Type B pancreatic cell (in vitro differentiated cells): ENCODE measurements around the gene KCNJ14. TPM values are rescaled to one million over a fixed set of nuclear protein-coding genes. Genes with fewer than 3 reads are reported as not detected.

Source experiments
- DNase-seq: peaks from one replicate; pipeline ENCODE4 v3.0.0; 2021; ENCODE audit warnings: mixed read lengths; ENCODE audit not compliant: unreplicated experiment; ENCODE audit errors: extremely low spot score
- H3K27ac Mint-ChIP-seq: 2 replicates; pipeline ENCODE4 v1.8.0; 2021; ENCODE audit warnings: mild to moderate bottlenecking, mixed read lengths
- H3K27me3 Mint-ChIP-seq: 2 replicates; pipeline ENCODE4 v1.8.0; 2021; ENCODE audit warnings: mixed read lengths
- H3K36me3 Mint-ChIP-seq: 2 replicates; pipeline ENCODE4 v1.8.0; 2021; ENCODE audit warnings: mixed read lengths
- H3K4me1 Mint-ChIP-seq: one replicate; pipeline ENCODE4 v1.8.0; 2021; ENCODE audit warnings: mixed read lengths; ENCODE audit not compliant: unreplicated experiment
- H3K4me3 Mint-ChIP-seq: 2 replicates; pipeline ENCODE4 v1.8.0; 2021; ENCODE audit warnings: mild to moderate bottlenecking, mixed read lengths
- H3K9me3 Mint-ChIP-seq: 2 replicates; pipeline ENCODE4 v1.8.0; 2021; ENCODE audit warnings: mixed read lengths
- total RNA-seq: library from RNA; stranded (reverse); gene quantifications from 2 replicates; pipeline ENCODE4 v1.2.1, GENCODE V29; 2021; ENCODE audit warnings: low replicate concordance
- TF ChIP-seq, protein P1 (sequence below): fragments of 200-600 bp; sonication (generic); conservative IDR thresholded peaks from 2 replicates; pipeline ENCODE4 v1.5.0; 2021; ENCODE audit warnings: antibody characterized with exemption, mild to moderate bottlenecking

KCNJ14 gene
- total RNA-seq, 1 donor from 2014 or later = 1.8 TPM

- H3K4me3 Mint-ChIP-seq = no peak overlapping the region
- TF ChIP-seq, protein P1, sequence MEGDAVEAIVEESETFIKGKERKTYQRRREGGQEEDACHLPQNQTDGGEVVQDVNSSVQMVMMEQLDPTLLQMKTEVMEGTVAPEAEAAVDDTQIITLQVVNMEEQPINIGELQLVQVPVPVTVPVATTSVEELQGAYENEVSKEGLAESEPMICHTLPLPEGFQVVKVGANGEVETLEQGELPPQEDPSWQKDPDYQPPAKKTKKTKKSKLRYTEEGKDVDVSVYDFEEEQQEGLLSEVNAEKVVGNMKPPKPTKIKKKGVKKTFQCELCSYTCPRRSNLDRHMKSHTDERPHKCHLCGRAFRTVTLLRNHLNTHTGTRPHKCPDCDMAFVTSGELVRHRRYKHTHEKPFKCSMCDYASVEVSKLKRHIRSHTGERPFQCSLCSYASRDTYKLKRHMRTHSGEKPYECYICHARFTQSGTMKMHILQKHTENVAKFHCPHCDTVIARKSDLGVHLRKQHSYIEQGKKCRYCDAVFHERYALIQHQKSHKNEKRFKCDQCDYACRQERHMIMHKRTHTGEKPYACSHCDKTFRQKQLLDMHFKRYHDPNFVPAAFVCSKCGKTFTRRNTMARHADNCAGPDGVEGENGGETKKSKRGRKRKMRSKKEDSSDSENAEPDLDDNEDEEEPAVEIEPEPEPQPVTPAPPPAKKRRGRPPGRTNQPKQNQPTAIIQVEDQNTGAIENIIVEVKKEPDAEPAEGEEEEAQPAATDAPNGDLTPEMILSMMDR = no peak
- H3K4me1 Mint-ChIP-seq = peaks cover 6% of the 10 kb centered on the region
- no peaks in the 10 kb centered on the region for H3K9me3 Mint-ChIP-seq
- H3K27me3 Mint-ChIP-seq = no peaks in the 10 kb centered on the region
- DNase-seq = no peak
- no peak overlapping the region for H3K27ac Mint-ChIP-seq
- H3K36me3 Mint-ChIP-seq = no peaks in the 10 kb centered on the region
Observed at GRCh38 chr19:48428670-48429069, 26.7 kb upstream of the KCNJ14 start.

DNA sequence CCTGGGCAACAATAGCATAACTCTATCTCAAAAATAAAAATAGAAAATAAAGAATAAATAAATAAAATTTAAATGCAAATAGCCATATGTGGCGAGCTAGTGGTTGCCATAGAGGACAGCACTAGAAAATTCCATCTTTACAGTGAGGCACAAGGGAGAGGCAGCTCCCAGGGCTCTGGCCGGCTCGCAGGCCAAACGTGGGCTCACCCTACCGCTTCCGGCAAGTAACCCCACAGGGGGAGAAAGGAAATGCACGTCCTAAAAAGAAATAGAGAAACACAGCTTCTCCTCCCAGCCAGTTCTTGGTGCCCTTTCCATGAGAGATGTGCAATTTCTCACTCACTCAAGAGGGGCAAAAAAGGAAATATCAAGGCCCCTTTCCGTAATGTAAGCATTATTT lies 22.0 kb upstream of the KCNJ14 start:
- Mint-ChIP-seq H3K4me3 (no peak overlapping the region), H3K36me3 (no peaks in the 10 kb centered on the region), H3K27me3 (no peaks in the 10 kb centered on the region), H3K27ac (no peak overlapping the region), H3K9me3 (no peaks in the 10 kb centered on the region), H3K4me1 (peaks cover 18% of the 10 kb centered on the region)
- TF ChIP-seq, protein P1 = no peak
- no peak for DNase-seq

DNA sequence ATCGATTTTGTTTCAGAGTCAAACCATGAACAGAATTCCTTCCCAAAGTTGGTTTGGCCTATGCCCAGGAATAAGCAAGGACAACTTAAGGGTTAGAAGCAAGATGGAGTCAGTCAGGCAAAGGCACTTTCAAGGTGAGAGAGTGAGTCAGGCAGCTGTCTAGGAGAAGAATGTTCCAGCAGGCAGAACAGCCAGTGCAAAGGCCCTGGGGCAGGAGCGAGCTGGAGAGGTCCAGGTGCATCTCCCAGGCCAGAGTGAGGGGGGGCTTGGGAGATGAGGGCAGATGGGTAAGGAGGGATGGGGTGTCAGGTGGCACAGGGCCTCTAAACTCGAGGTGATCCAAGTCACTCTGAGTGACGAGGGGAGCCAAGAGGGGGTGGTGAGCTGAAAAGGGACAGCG lies 18.8 kb upstream of the KCNJ14 start:
- Mint-ChIP-seq H3K9me3 (no peaks in the 10 kb centered on the region), H3K27ac (no peak overlapping the region)

DNA sequence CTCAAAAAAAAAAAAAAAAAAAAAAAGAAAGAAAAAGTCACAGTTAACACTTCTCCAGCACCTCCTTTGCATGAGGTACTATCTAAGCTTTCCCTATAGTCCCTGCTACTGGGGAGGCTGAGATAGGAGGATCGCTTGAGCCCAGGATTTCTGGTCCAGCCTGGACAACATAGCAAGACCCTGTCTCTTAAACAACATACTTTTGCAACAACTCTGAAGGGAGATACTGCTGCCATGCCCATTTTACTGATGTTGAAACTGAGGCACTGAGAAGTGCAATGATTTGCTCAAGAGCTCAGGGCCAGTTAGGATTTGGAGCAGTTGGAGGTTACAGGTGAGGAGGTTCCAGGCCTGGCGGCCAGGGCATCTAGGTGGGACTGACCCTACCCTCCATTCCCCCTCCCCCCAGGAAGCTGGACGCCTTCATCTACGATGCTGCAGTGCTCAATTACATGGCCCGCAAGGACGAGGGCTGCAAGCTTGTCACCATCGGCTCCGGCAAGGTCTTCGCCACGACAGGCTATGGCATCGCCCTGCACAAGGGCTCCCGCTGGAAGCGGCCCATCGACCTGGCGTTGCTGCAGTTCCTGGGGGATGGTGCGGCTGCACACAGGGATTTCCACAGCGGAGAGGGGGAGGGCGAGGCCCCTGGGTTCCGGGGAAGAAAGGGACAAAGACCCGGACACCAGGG lies 13.9 kb upstream of the KCNJ14 start:
- H3K9me3 Mint-ChIP-seq = no peaks in the 10 kb centered on the region
- H3K4me3 Mint-ChIP-seq = no peak overlapping the region
- TF ChIP-seq, protein P1 = no peak
- DNase-seq = no peak
- no peaks in the 10 kb centered on the region for H3K27me3 Mint-ChIP-seq
- H3K36me3 Mint-ChIP-seq = no peaks in the 10 kb centered on the region
- H3K4me1 Mint-ChIP-seq = peaks cover 18% of the 10 kb centered on the region
- H3K27ac Mint-ChIP-seq = no peak overlapping the region

More for the DNA sequence above, 18.8 kb upstream of the KCNJ14 start:
- peaks cover 18% of the 10 kb centered on the region for H3K4me1 Mint-ChIP-seq
- no peak overlapping the region for H3K4me3 Mint-ChIP-seq
- H3K27me3 Mint-ChIP-seq = no peaks in the 10 kb centered on the region
- DNase-seq = no peak
- TF ChIP-seq, protein P1 = no peak
- H3K36me3 Mint-ChIP-seq = no peaks in the 10 kb centered on the region

- Mint-ChIP-seq H3K27ac (no peak overlapping the region), H3K27me3 (no peaks in the 10 kb centered on the region), H3K4me1 (peaks cover 16% of the 10 kb centered on the region), H3K36me3 (no peaks in the 10 kb centered on the region), H3K9me3 (no peaks in the 10 kb centered on the region), H3K4me3 (no peak overlapping the region)
- no peak for DNase-seq
- TF ChIP-seq, protein P1 = no peak
Observed at GRCh38 chr19:48442116-48443035, 13.0 kb upstream of the KCNJ14 start.
